ENCODE measurements around the gene PAX3.

GRCh38 chr2:222167762-222168161 lies 131.0 kb downstream of the PAX3 start:
- TF ChIP-seq ZNF274 (IDR thresholded peaks at IDR 0.05; ENCODE audit: low read depth, low read length) (no peak), YY1 (IDR thresholded peaks at IDR 0.05; ENCODE audit: insufficient read depth, insufficient read length) (no peak), SUZ12 (IDR thresholded peaks at IDR 0.05; ENCODE audit: extremely low read depth, insufficient read depth, insufficient read length) (no peak)
